CD4-positive, alpha-beta T cell (primary cell): ENCODE results near the gene VAV1. TPM values are rescaled to one million over a fixed set of nuclear protein-coding genes. Genes with fewer than 3 reads are reported as not detected.

Experiments
- ATAC-seq: fragments of 200-7000 bp; cut with Tn5 transposase; one replicate; pipeline ENCODE4 v1.10.0; 2022; ENCODE audit warnings: mild to moderate bottlenecking; ENCODE audit not compliant: poor library complexity
- CTCF ChIA-PET: fragments of 350-600 bp; sonication (Branson Sonifier 250); formaldehyde crosslinking; loops from one replicate; lab custom pipeline; 2021; ENCODE audit warnings: antibody characterized with exemption, inconsistent platforms; lab: Charles Lee
- POLR2A ChIA-PET: fragments of 350-600 bp; sonication (Branson Sonifier 250); formaldehyde crosslinking; loops from one replicate; lab custom pipeline; 2021; ENCODE audit warnings: antibody characterized with exemption, inconsistent platforms; lab: Charles Lee
- DNase-seq, 14 experiments: peaks; one replicate each; pipeline ENCODE4 v3.0.0-alpha.2; 2013 to 2020; ENCODE audit warnings: mixed read lengths in 2 of 14
- H3K27ac ChIP-seq, 2 donors: one replicate each; pipeline versions ENCODE4 v1.5.1 to v1.7.0; 2013; ENCODE audit warnings: low read length in 2 of 2, low read depth in 1 of 2, mild to moderate bottlenecking in 1 of 2
- H3K27me3 ChIP-seq, 2 experiments: 1 replicate in 1 of 2; 2 replicates in 1 of 2; pipeline versions ENCODE4 v1.6.1 to v1.7.0; 2013; ENCODE audit warnings: low read length in 2 of 2, control low read depth in 1 of 2, mild to moderate bottlenecking in 1 of 2, moderate library complexity in 1 of 2; ENCODE audit not compliant: insufficient read depth in 2 of 2, control insufficient read depth in 1 of 2
- H3K36me3 ChIP-seq: one replicate; pipeline ENCODE4 v1.6.1; 2013; ENCODE audit warnings: low read length, control low read depth; ENCODE audit not compliant: insufficient read depth
- H3K4me1 ChIP-seq: one replicate; pipeline ENCODE4 v1.6.1; 2013; ENCODE audit warnings: low read length, control low read depth; ENCODE audit not compliant: insufficient read depth
- H3K4me3 ChIP-seq: one replicate; pipeline ENCODE4 v1.5.1; 2013; ENCODE audit warnings: mild to moderate bottlenecking, low read length, moderate library complexity
- H3K9me3 ChIP-seq, 2 experiments: 1 replicate in 1 of 2; 2 replicates in 1 of 2; pipeline versions ENCODE4 v1.6.1 to v1.7.0; 2013; ENCODE audit warnings: low read length in 2 of 2, mild to moderate bottlenecking in 2 of 2, control low read depth in 1 of 2, moderate library complexity in 1 of 2; ENCODE audit not compliant: control insufficient read depth in 1 of 2, insufficient read depth in 1 of 2
- H3K27ac Mint-ChIP-seq: one replicate; pipeline ENCODE4 v1.8.0; 2020; ENCODE audit warnings: mixed read lengths
- H3K27me3 Mint-ChIP-seq: one replicate; pipeline ENCODE4 v1.8.0; 2021; ENCODE audit warnings: mixed read lengths
- H3K36me3 Mint-ChIP-seq: one replicate; pipeline ENCODE4 v1.8.0; 2021; ENCODE audit warnings: low read depth, mixed read lengths
- H3K4me1 Mint-ChIP-seq: one replicate; pipeline ENCODE4 v1.8.0; 2021; ENCODE audit warnings: low read depth, mixed read lengths
- H3K4me3 Mint-ChIP-seq: one replicate; pipeline ENCODE4 v1.8.0; 2020; ENCODE audit warnings: mild to moderate bottlenecking, mixed read lengths
- H3K9me3 Mint-ChIP-seq: one replicate; pipeline ENCODE4 v1.8.0; 2020; ENCODE audit warnings: mixed read lengths
- intact Hi-C, 2 experiments: fragments of 100-400 bp; cut with DNase I in 1 of 2; cut with micrococcal nuclease in 1 of 2; formaldehyde crosslinking; loops; one replicate each; pipeline versions ENCODE4 v1.15.1 to v1.9.0; 2023 to 2025; cut with DNase I, micrococcal nuclease
- total RNA-seq, 174 experiments: library from RNA in 2 of 174; stranded (reverse) in 2 of 174; gene quantifications; one replicate each; pipeline ENCODE4 v1.2.3 and lab custom pipeline; 2021 to 2026
- TF ChIP-seq, protein P1 (sequence below): fragments of 200-600 bp; IDR thresholded peaks from one replicate; pipeline ENCODE4 v1.8.0; 2022; ENCODE audit warnings: antibody characterized with exemption, mild to moderate bottlenecking

The VAV1 gene
- total RNA-seq, 2 experiments from 2014 or later: 70.0 to 70.1 TPM

DNA sequence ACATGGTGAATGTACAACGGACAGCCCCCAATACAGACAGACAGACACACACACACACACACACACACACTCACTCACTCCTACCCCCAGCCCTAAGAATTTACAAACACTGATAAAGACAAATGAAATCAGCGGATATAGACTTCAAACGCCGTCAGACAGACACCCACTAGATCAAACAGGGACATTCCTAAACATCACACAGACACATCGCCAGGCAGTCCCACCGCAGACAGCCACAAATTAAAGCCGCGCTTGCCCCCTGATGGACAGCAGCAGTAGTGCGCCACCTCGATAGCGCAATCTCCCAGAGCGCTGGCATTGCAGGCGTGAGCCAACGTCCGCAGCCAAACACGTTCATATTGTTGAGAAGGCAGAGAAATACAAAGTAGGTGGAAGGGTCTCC, 90.2 kb downstream of the VAV1 start:
- TF ChIP-seq, protein P1, sequence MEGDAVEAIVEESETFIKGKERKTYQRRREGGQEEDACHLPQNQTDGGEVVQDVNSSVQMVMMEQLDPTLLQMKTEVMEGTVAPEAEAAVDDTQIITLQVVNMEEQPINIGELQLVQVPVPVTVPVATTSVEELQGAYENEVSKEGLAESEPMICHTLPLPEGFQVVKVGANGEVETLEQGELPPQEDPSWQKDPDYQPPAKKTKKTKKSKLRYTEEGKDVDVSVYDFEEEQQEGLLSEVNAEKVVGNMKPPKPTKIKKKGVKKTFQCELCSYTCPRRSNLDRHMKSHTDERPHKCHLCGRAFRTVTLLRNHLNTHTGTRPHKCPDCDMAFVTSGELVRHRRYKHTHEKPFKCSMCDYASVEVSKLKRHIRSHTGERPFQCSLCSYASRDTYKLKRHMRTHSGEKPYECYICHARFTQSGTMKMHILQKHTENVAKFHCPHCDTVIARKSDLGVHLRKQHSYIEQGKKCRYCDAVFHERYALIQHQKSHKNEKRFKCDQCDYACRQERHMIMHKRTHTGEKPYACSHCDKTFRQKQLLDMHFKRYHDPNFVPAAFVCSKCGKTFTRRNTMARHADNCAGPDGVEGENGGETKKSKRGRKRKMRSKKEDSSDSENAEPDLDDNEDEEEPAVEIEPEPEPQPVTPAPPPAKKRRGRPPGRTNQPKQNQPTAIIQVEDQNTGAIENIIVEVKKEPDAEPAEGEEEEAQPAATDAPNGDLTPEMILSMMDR: peak; percentile 80
- Histone ChIP-seq H3K9me3 (no peaks in the 10 kb centered on the region), H3K4me1 (peaks cover 18% of the 10 kb centered on the region), H3K27me3 (no peaks in the 10 kb centered on the region), H3K36me3 (no peaks in the 10 kb centered on the region), H3K4me3 (peak overlapping the region; percentile 53), H3K27ac (no peak overlapping the region)
- Mint-ChIP-seq H3K9me3 (no peaks in the 10 kb centered on the region), H3K4me1 (peaks cover 29% of the 10 kb centered on the region), H3K27me3 (no peaks in the 10 kb centered on the region), H3K36me3 (peaks cover under 1% of the 10 kb centered on the region), H3K4me3 (peak overlapping the region; percentile 59), H3K27ac (peak overlapping the region; percentile 71)
- ChIA-PET POLR2A (interaction anchor here (0.6 to 2.7 kb wide), 13 partner anchors 13 to 381 kb away, joined by 3 to 44 read pairs (median 4); partner anchors contain the start of genes DENND1C, GPR108, VAV1 and ZNF557), CTCF (interaction anchor here (0.6 to 3.7 kb wide), 22 partner anchors 19 to 814 kb away, joined by 3 to 45 read pairs (median 5); partner anchors contain the start of genes GPR108, SH2D3A, TNFSF9 and TRIP10)
- intact Hi-C loops: loop anchor here (1.0 to 10.0 kb wide), 10 partner anchors 60 to 815 kb away; partner anchors contain the start of genes CLPP (in 1 of the 2), CRB3 (in 1 of the 2) and SH2D3A (in 1 of the 2)
- DNase-seq (peak; percentile 84 to 96 (median 88)), ATAC-seq (peak; percentile 88)

DNA sequence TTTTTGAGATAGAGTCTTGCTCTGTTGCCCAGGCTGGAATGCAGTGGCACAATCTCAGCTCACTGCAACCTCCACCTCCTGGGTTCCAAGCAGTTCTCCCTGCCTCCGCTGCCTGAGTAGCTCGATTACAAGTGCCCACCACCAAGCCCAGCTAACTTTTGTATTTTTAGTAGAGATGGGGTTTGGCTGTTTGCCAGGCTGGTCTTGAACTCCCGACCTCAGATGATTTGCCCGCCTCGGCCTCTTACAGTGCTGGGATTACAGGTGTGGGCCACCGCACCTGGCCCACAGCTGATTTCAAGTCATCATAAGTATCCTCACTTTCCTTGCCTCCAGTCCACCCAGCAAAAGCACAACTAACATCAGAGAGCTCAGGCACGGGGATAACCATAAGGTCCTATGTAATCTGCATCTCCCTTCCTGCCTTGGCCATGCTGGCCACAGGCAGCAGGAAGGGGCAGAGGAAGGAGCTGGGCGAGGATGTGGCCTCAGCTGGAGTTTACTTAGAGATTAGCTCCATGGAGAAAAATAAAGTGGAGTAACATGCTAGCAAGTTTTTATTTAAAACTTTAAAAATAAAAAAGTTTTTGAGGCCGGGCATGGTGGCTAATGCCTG, 91.9 kb downstream of the VAV1 start:
- H3K4me1 Mint-ChIP-seq: peaks cover 44% of the 10 kb centered on the region
- H3K27me3 ChIP-seq: no peaks in the 10 kb centered on the region
- no peak overlapping the region for H3K4me3 ChIP-seq
- H3K36me3 ChIP-seq: no peaks in the 10 kb centered on the region
- H3K27me3 Mint-ChIP-seq: no peaks in the 10 kb centered on the region
- ChIA-PET CTCF (interaction anchor here (0.7 to 3.7 kb wide), 10 partner anchors 10 to 348 kb away, joined by 3 to 45 read pairs (median 6); partner anchors contain the start of genes GPR108, SH2D3A, TNFSF9 and TRIP10), POLR2A (interaction anchor here (0.7 to 2.7 kb wide), 7 partner anchors 9 to 539 kb away, joined by 3 to 44 read pairs (median 3); partner anchors contain the start of gene GPR108)
- no peaks in the 10 kb centered on the region for H3K36me3 Mint-ChIP-seq
- peaks cover 25% of the 10 kb centered on the region for H3K4me1 ChIP-seq
- H3K27ac Mint-ChIP-seq: no peak overlapping the region
- intact Hi-C loops: loop anchor here (1.0 to 10.0 kb wide), 5 partner anchors 27 to 817 kb away; partner anchors contain the start of genes CLPP (in 1 of the 2) and CRB3 (in 1 of the 2)
- no peak overlapping the region for H3K4me3 Mint-ChIP-seq
- DNase-seq (no peak), ATAC-seq (no peak)
- H3K9me3 Mint-ChIP-seq: no peaks in the 10 kb centered on the region
- TF ChIP-seq, protein P1: no peak
- no peak overlapping the region for H3K27ac ChIP-seq
- H3K9me3 ChIP-seq: no peaks in the 10 kb centered on the region

DNA sequence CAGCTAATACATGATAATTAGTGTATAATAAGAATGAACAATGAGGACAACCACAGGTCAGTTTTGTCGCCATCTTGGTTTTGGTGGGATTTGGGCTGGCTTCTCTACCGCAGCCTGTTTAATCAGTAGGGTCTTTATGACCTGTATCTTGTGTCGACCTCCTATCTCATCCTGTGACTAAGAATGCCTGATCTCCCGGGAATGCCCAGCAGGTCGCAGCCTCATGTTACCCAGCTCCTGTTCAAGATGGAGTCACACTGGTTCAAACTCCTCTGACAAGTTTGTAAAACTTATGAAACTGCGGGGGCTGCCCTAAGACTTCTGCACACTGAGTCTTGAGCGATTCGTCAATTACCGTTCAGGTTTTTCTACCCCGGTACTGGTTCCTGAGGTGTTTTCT, 93.3 kb downstream of the VAV1 start:
- ChIA-PET CTCF (interaction anchor here (2.0 kb wide), 1 partner anchor 127 kb away, joined by 6 read pairs; no protein-coding TSS in a partner anchor), POLR2A (interaction anchor here (0.7 kb wide), 1 partner anchor 32 kb away, joined by 3 read pairs; no protein-coding TSS in a partner anchor)
- H3K27me3 Mint-ChIP-seq: no peaks in the 10 kb centered on the region
- TF ChIP-seq, protein P1: no peak
- H3K4me3 Mint-ChIP-seq: no peak overlapping the region
- peaks cover 49% of the 10 kb centered on the region for H3K4me1 Mint-ChIP-seq
- H3K9me3 Mint-ChIP-seq: no peaks in the 10 kb centered on the region
- ATAC-seq (no peak), DNase-seq (no peak)
- H3K27ac ChIP-seq: no peak overlapping the region
- no peaks in the 10 kb centered on the region for H3K36me3 Mint-ChIP-seq
- H3K9me3 ChIP-seq: no peaks in the 10 kb centered on the region
- H3K4me3 ChIP-seq: no peak overlapping the region
- H3K27ac Mint-ChIP-seq: no peak overlapping the region
- H3K4me1 ChIP-seq: peaks cover 25% of the 10 kb centered on the region
- H3K36me3 ChIP-seq: no peaks in the 10 kb centered on the region
- intact Hi-C loops: loop anchor here in 1 of 2 experiments (10.0 kb wide), 1 partner anchor 501 kb away; the partner anchor contains the start of gene CLPP
- no peaks in the 10 kb centered on the region for H3K27me3 ChIP-seq
